Psoas muscle (tissue), 8 donors: ENCODE data around the gene STK39. TPM values are rescaled to one million over a fixed set of nuclear protein-coding genes. Genes with fewer than 3 reads are reported as not detected.

Experiments used
- ATAC-seq, 4 donors: fragments of 200-7000 bp; cut with Tn5 transposase; one replicate each; pipeline ENCODE4 v1.9.1; 2020; ENCODE audit warnings: moderate library complexity in 3 of 4, mild to moderate bottlenecking in 2 of 4
- DNase-seq, 2 donors: peaks; one replicate each; pipeline ENCODE4 v3.0.0-alpha.2; 2020
- H3K27ac ChIP-seq: fragments of 200-600 bp; one replicate; pipeline ENCODE4 v1.8.0; 2022
- H3K27me3 ChIP-seq, 3 donors: fragments of 200-600 bp in 1 of 3; one replicate each; pipeline versions ENCODE4 v1.6.1 to v1.8.0; 2013 to 2022; ENCODE audit warnings: low read length in 2 of 3, mild to moderate bottlenecking in 2 of 3, moderate library complexity in 1 of 3; ENCODE audit not compliant: insufficient read depth in 3 of 3
- H3K36me3 ChIP-seq, 2 donors: fragments of 200-600 bp in 1 of 2; one replicate each; pipeline versions ENCODE4 v1.6.1 to v1.8.0; 2013 to 2022; ENCODE audit warnings: low read depth in 1 of 2, mild to moderate bottlenecking in 1 of 2, moderate library complexity in 1 of 2; ENCODE audit not compliant: insufficient read depth in 1 of 2
- H3K4me1 ChIP-seq: fragments of 200-600 bp; one replicate; pipeline ENCODE4 v1.8.0; 2022
- H3K4me3 ChIP-seq: fragments of 200-600 bp; one replicate; pipeline ENCODE4 v1.8.0; 2022; ENCODE audit warnings: mild to moderate bottlenecking
- H3K9me3 ChIP-seq: fragments of 200-600 bp; one replicate; pipeline ENCODE4 v1.8.0; 2022
- CTCF ChIP-seq: fragments of 200-600 bp; IDR thresholded peaks from one replicate; pipeline ENCODE4 v1.8.0; 2022; ENCODE audit warnings: antibody characterized with exemption
- WGBS, 3 donors: extraction: QIAGEN DNeasy Blood & Tissue Kit; methylation state at CpG; one replicate each; pipeline versions ENCODE4 v1.1.6 to v1.1.7; 2013; 5-methylcytosine and 5-hydroxymethylcytosine counted together
- intact Hi-C, 2 donors: fragments of 100-400 bp; cut with DNase I; formaldehyde crosslinking; loops; one replicate each; pipeline versions ENCODE4 v1.11.0 to v1.14.2; 2022
- polyA plus RNA-seq, 3 donors: library from polyadenylated mRNA; stranded (reverse); fragments of 200-250 nt; gene quantifications; one replicate each; pipeline ENCODE4 v1.2.3, GENCODE V29; 2013
- total RNA-seq, 4 donors: library from RNA; stranded (reverse); fragmentation: NEBNext Ultra II Directional in 2 of 4; extraction: Animal tissue kit (Norgen Biotek cat#: 25700) in 2 of 4; gene quantifications; one replicate each; pipeline versions ENCODE4 v1.2.1 to v1.2.4, GENCODE V29; 2021 to 2023
- donor health status: healthy with polysubstance abuse.
- donor health status: DM: no; HTN: no; CAD: no; lungs with moderate emphysema.
- donor health status: Bipolar disorder and iron deficiency.
- donor health status: healthy.
- donor health status: DM: yes; HTN: yes; CAD: no.
- donor health status: DM: no; HTN: no; CAD: no.
- donor health status: DM: no; HTN: no; CAD: no.
- donor health status: DM: yes; HTN: yes; CAD: no.

STK39 gene
- total and polyA plus RNA-seq, 7 donors: 2.3 to 10.0 (median 4.9) TPM

GRCh38 chr2:168114619-168115018 is 132.8 kb downstream of the STK39 start:
- no peak overlapping the region for H3K4me3 ChIP-seq
- H3K36me3 ChIP-seq: no peaks in the 10 kb centered on the region
- no peak for TF ChIP-seq CTCF
- H3K27me3 ChIP-seq: no peaks in the 10 kb centered on the region
- peak; percentile 21 to 75 (median 53) for ATAC-seq
- 32 to 52% (median 47%) methylated on average over 7 of the region's 7 CpGs for WGBS, 3 donors
- no peaks in the 10 kb centered on the region for H3K9me3 ChIP-seq
- no peak overlapping the region for H3K27ac ChIP-seq
- intact Hi-C loops: loop anchor here (5.0 to 10.0 kb wide), 5 partner anchors 152 to 1572 kb away; no protein-coding TSS in a partner anchor
- peak; percentile 18 to 50 for DNase-seq
- H3K4me1 ChIP-seq: no peaks in the 10 kb centered on the region

- no peaks in the 10 kb centered on the region for H3K4me1 ChIP-seq
- TF ChIP-seq CTCF: no peak
- no peaks in the 10 kb centered on the region for H3K27me3 ChIP-seq
- H3K4me3 ChIP-seq: no peak overlapping the region
- H3K9me3 ChIP-seq: no peaks in the 10 kb centered on the region
- 62 to 84% (median 75%) methylated on average over 2 of the region's 2 CpGs for WGBS, 3 donors
- no peaks in the 10 kb centered on the region for H3K36me3 ChIP-seq
- DNase-seq (no peak), ATAC-seq (no peak)
- no peak overlapping the region for H3K27ac ChIP-seq
- intact Hi-C loops: loop anchor here in 1 of 2 donors (10.0 kb wide), 1 partner anchor 389 kb away; no protein-coding TSS in a partner anchor
Measured at GRCh38 chr2:168114040-168114439, 133.4 kb downstream of the STK39 start.

- no peaks in the 10 kb centered on the region for H3K27me3 ChIP-seq
- no peak overlapping the region for H3K27ac ChIP-seq
- H3K9me3 ChIP-seq: no peaks in the 10 kb centered on the region
- H3K36me3 ChIP-seq: no peaks in the 10 kb centered on the region
- ATAC-seq (no peak), DNase-seq (no peak)
- intact Hi-C loops: no loop called here
- WGBS, 3 donors: 75 to 88% (median 78%) methylated on average over 2 of the region's 2 CpGs
- no peaks in the 10 kb centered on the region for H3K4me1 ChIP-seq
- no peak for TF ChIP-seq CTCF
- H3K4me3 ChIP-seq: no peak overlapping the region
Measured at GRCh38 chr2:168107322-168107721, 140.1 kb downstream of the STK39 start.

- no peak for DNase-seq
- no peak for TF ChIP-seq CTCF
- H3K4me1 ChIP-seq: no peaks in the 10 kb centered on the region
- H3K9me3 ChIP-seq: no peaks in the 10 kb centered on the region
- no peaks in the 10 kb centered on the region for H3K27me3 ChIP-seq
- ATAC-seq: no peak
- H3K4me3 ChIP-seq: no peak overlapping the region
- intact Hi-C loops: no loop called here
- H3K27ac ChIP-seq: no peak overlapping the region
- H3K36me3 ChIP-seq: no peaks in the 10 kb centered on the region
- WGBS, 3 donors: 87 to 91% (median 88%) methylated on average over 3 of the region's 3 CpGs
Measured at GRCh38 chr2:168105127-168105683, 142.2 kb downstream of the STK39 start.

- H3K9me3 ChIP-seq: no peaks in the 10 kb centered on the region
- H3K36me3 ChIP-seq: no peaks in the 10 kb centered on the region
- WGBS, 3 donors: 92 to 96% (median 94%) methylated on average over 5 of the region's 5 CpGs
- no peak for DNase-seq
- intact Hi-C loops: no loop called here
- no peaks in the 10 kb centered on the region for H3K27me3 ChIP-seq
- no peak for TF ChIP-seq CTCF
- H3K27ac ChIP-seq: no peak overlapping the region
- H3K4me3 ChIP-seq: no peak overlapping the region
- no peaks in the 10 kb centered on the region for H3K4me1 ChIP-seq
- no peak for ATAC-seq
Measured at GRCh38 chr2:168097431-168097830, 150.0 kb downstream of the STK39 start.
